Keratinocyte (primary cell): ENCODE measurements around the gene STX7.

Source experiments
- EZH2 ChIP-seq: IDR thresholded peaks from one replicate; pipeline ENCODE4 v1.6.1; 2012; ENCODE audit warnings: inconsistent platforms, mild to moderate bottlenecking, low read length, moderate library complexity
- TF ChIP-seq, protein P1 (sequence below), 3 experiments: IDR thresholded peaks in 1 of 3; conservative IDR thresholded peaks in 1 of 3; optimal IDR thresholded peaks in 1 of 3; 2 replicates in 2 of 3; 3 replicates in 1 of 3; pipeline versions ENCODE3 to v1.5.1; 2011; ENCODE audit warnings: low read length in 3 of 3, mild to moderate bottlenecking in 3 of 3, moderate library complexity in 2 of 3, control low read depth in 1 of 3, inconsistent platforms in 1 of 3; ENCODE audit not compliant: insufficient read depth in 2 of 3; ENCODE audit errors: extremely low read depth in 1 of 3

GRCh38 chr6:132489376-132489775, 23.5 kb downstream of the STX7 start:
- TF ChIP-seq, protein P1, sequence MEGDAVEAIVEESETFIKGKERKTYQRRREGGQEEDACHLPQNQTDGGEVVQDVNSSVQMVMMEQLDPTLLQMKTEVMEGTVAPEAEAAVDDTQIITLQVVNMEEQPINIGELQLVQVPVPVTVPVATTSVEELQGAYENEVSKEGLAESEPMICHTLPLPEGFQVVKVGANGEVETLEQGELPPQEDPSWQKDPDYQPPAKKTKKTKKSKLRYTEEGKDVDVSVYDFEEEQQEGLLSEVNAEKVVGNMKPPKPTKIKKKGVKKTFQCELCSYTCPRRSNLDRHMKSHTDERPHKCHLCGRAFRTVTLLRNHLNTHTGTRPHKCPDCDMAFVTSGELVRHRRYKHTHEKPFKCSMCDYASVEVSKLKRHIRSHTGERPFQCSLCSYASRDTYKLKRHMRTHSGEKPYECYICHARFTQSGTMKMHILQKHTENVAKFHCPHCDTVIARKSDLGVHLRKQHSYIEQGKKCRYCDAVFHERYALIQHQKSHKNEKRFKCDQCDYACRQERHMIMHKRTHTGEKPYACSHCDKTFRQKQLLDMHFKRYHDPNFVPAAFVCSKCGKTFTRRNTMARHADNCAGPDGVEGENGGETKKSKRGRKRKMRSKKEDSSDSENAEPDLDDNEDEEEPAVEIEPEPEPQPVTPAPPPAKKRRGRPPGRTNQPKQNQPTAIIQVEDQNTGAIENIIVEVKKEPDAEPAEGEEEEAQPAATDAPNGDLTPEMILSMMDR (optimal IDR thresholded peaks at IDR 0.05 in 1 of 3, IDR thresholded peaks at IDR 0.05 in 1 of 3, conservative IDR thresholded peaks at IDR 0.05 in 1 of 3; ENCODE audit: extremely low read depth in 1 of 3, insufficient read depth in 2 of 3, low read length in 3 of 3), result no peak
- no peak for TF ChIP-seq EZH2
